GM19240 (cell line): Measurements from ENCODE around the gene MAPK9.
"Not testable (repeated sequence)": the region's sequence is repeated elsewhere in the genome, so short reads cannot be mapped to it uniquely, and the experiment has no call there.

Experiments
- DNase-seq: peaks from one replicate; pipeline ENCODE4 v3.0.0; 2011; ENCODE audit warnings: low spot score; ENCODE audit not compliant: insufficient read length

MAPK9 gene

GRCh38 chr5:180235077-180235476 is 56.8 kb downstream of the MAPK9 start:
- no peak for DNase-seq

- DNase-seq: no peak
These were observed 57.6 kb downstream of the MAPK9 start for GRCh38 chr5:180234271-180234670.

- no peak for DNase-seq
These were observed 58.2 kb downstream of the MAPK9 start for GRCh38 chr5:180233729-180234128.

- no peak for DNase-seq
These were observed 61.9 kb downstream of the MAPK9 start for GRCh38 chr5:180230017-180230416.

GRCh38 chr5:180222056-180222455 is 69.8 kb downstream of the MAPK9 start:
- DNase-seq: no peak

GRCh38 chr5:180217797-180218196 is 74.1 kb downstream of the MAPK9 start:
- no peak for DNase-seq

- DNase-seq: no peak
These were observed 75.2 kb downstream of the MAPK9 start for GRCh38 chr5:180216646-180217171.

GRCh38 chr5:180215783-180216630 is 75.9 kb downstream of the MAPK9 start:
- no peak for DNase-seq

GRCh38 chr5:180214870-180215770 is 76.8 kb downstream of the MAPK9 start:
- no peak for DNase-seq

- no peak for DNase-seq
These were observed 78.2 kb downstream of the MAPK9 start for GRCh38 chr5:180213657-180214207.

GRCh38 chr5:180213256-180213600 is 78.7 kb downstream of the MAPK9 start:
- DNase-seq: no peak

GRCh38 chr5:180212363-180213255 is 79.3 kb downstream of the MAPK9 start:
- no peak for DNase-seq

GRCh38 chr5:180211761-180212035 is 80.2 kb downstream of the MAPK9 start:
- DNase-seq: no peak

GRCh38 chr5:180210961-180211760 is 80.7 kb downstream of the MAPK9 start:
- no peak for DNase-seq

- not testable (repeated sequence) for DNase-seq
These were observed 81.8 kb downstream of the MAPK9 start for GRCh38 chr5:180210077-180210476.

- DNase-seq: peak; percentile 43
These were observed 82.7 kb downstream of the MAPK9 start, which contains the start of gene RASGEF1C for GRCh38 chr5:180209137-180209581. Gene RASGEF1C, minus strand, starts transcription at chr5:180209211. Its CDS starts 71,159 bp downstream, at chr5:180138052.

GRCh38 chr5:180208435-180209081 is 83.3 kb downstream of the MAPK9 start:
- DNase-seq: no peak

- no peak for DNase-seq
These were observed 83.8 kb downstream of the MAPK9 start for GRCh38 chr5:180208038-180208434.

GRCh38 chr5:180207593-180207992 is 84.3 kb downstream of the MAPK9 start:
- DNase-seq: no peak
